ENCODE results near the gene MCM5. TPM values are rescaled to one million over a fixed set of nuclear protein-coding genes. Genes with fewer than 3 reads are reported as not detected.
A peak's percentile ranks its signal among the peaks of the same experiment; 100 is the strongest.

Gene MCM5
- polyA plus RNA-seq, 3 donors, result 23.4 to 39.8 (median 25.5) TPM

- Histone ChIP-seq H3K9ac (ENCODE audit: insufficient read depth, low read length, poor library complexity, severe bottlenecking) (peak overlapping the region; percentile 49), H3K4me2 (replicated peaks; ENCODE audit: extremely low read depth, low read length, poor library complexity, severe bottlenecking) (peak overlapping the region; percentile 62), H3K79me2 (ENCODE audit: insufficient read depth, low read length) (peaks cover 6% of the 10 kb centered on the region), H3K4me3 (replicated peaks in 1 of 3; ENCODE audit: low read depth in 2 of 3, low read length in 3 of 3) (peak overlapping the region in 1 of 3 experiments; percentile 66), H3K4me1 (ENCODE audit: control insufficient read depth in 1 of 2, insufficient read depth in 2 of 2, low read length in 2 of 2) (peaks cover 74 to 85% of the 10 kb centered on the region in 2 donors), H3K9me3 (replicated peaks in 1 of 2; ENCODE audit: control insufficient read depth in 1 of 2, insufficient read depth in 1 of 2, low read length in 2 of 2) (no peaks in the 10 kb centered on the region), H2AFZ (ENCODE audit: insufficient read depth, low read depth, low read length, poor library complexity, severe bottlenecking) (no peak overlapping the region), H3K36me3 (replicated peaks in 1 of 2; ENCODE audit: control insufficient read depth in 1 of 2, insufficient read depth in 2 of 2, low read length in 2 of 2) (no peaks in the 10 kb centered on the region), H3K27me3 (ENCODE audit: control insufficient read depth in 2 of 2, insufficient read depth in 2 of 2, low read length in 2 of 2) (no peaks in the 10 kb centered on the region), H3K27ac (ENCODE audit: low read depth in 1 of 2, low read length in 2 of 2) (peak overlapping the region; percentile 74 to 84), H4K20me1 (ENCODE audit: insufficient read depth, low read length) (peaks cover 6% of the 10 kb centered on the region)
- peak; percentile 98 to 100 (median 100) for DNase-seq
- Mint-ChIP-seq H3K9me3 (peaks cover 0 to 4% (median 0%) of the 10 kb centered on the region in 7 donors), H3K4me1 (peaks cover 68% of the 10 kb centered on the region), H3K27me3 (ENCODE audit: low read depth in 3 of 3) (peaks cover 0 to 3% (median under 1%) of the 10 kb centered on the region in 3 donors), H3K4me3 (peak overlapping the region; percentile 47 to 86), H3K27ac (peak overlapping the region; percentile 92 to 97 (median 96)), H3K36me3 (peaks cover 0 to 3% of the 10 kb centered on the region in 2 donors)
- intact Hi-C loops (cut with micrococcal nuclease), result loop anchor here (1.0 to 5.0 kb wide), 3 partner anchors 25 to 47 kb away; no protein-coding TSS in a partner anchor
- TF ChIP-seq, protein P1, sequence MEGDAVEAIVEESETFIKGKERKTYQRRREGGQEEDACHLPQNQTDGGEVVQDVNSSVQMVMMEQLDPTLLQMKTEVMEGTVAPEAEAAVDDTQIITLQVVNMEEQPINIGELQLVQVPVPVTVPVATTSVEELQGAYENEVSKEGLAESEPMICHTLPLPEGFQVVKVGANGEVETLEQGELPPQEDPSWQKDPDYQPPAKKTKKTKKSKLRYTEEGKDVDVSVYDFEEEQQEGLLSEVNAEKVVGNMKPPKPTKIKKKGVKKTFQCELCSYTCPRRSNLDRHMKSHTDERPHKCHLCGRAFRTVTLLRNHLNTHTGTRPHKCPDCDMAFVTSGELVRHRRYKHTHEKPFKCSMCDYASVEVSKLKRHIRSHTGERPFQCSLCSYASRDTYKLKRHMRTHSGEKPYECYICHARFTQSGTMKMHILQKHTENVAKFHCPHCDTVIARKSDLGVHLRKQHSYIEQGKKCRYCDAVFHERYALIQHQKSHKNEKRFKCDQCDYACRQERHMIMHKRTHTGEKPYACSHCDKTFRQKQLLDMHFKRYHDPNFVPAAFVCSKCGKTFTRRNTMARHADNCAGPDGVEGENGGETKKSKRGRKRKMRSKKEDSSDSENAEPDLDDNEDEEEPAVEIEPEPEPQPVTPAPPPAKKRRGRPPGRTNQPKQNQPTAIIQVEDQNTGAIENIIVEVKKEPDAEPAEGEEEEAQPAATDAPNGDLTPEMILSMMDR (IDR thresholded peaks at IDR 0.05), result no peak
- WGBS (ENCODE audit: insufficient coverage), result 0% methylated on average over 6 of the region's 17 CpGs
Measured at GRCh38 chr22:35376728-35377472, 23.0 kb upstream of the MCM5 start.

GRCh38 chr22:35377735-35378134 is 22.2 kb upstream of the MCM5 start:
- H3K9me3 Mint-ChIP-seq, result peaks cover 0 to 2% (median 0%) of the 10 kb centered on the region in 7 donors
- H3K27ac Mint-ChIP-seq, result peak overlapping the region; percentile 92 to 97 (median 96)
- Histone ChIP-seq H3K9me3 (replicated peaks in 1 of 2; ENCODE audit: control insufficient read depth in 1 of 2, insufficient read depth in 1 of 2, low read length in 2 of 2) (no peaks in the 10 kb centered on the region), H3K4me3 (replicated peaks in 1 of 3; ENCODE audit: low read depth in 2 of 3, low read length in 3 of 3) (peak overlapping the region in 1 of 3 experiments; percentile 66), H3K79me2 (ENCODE audit: insufficient read depth, low read length) (peaks cover 11% of the 10 kb centered on the region), H3K4me1 (ENCODE audit: control insufficient read depth in 1 of 2, insufficient read depth in 2 of 2, low read length in 2 of 2) (peaks cover 75 to 86% of the 10 kb centered on the region in 2 donors), H3K9ac (ENCODE audit: insufficient read depth, low read length, poor library complexity, severe bottlenecking) (peak overlapping the region; percentile 49), H4K20me1 (ENCODE audit: insufficient read depth, low read length) (peaks cover 10% of the 10 kb centered on the region), H3K27me3 (ENCODE audit: control insufficient read depth in 2 of 2, insufficient read depth in 2 of 2, low read length in 2 of 2) (no peaks in the 10 kb centered on the region), H3K4me2 (replicated peaks; ENCODE audit: extremely low read depth, low read length, poor library complexity, severe bottlenecking) (peak overlapping the region; percentile 62), H3K36me3 (replicated peaks in 1 of 2; ENCODE audit: control insufficient read depth in 1 of 2, insufficient read depth in 2 of 2, low read length in 2 of 2) (peaks cover 0 to under 1% of the 10 kb centered on the region in 2 donors), H3K27ac (ENCODE audit: low read depth in 1 of 2, low read length in 2 of 2) (peak overlapping the region; percentile 74 to 84), H2AFZ (ENCODE audit: insufficient read depth, low read depth, low read length, poor library complexity, severe bottlenecking) (no peak overlapping the region)
- peaks cover 0 to 7% (median 7%) of the 10 kb centered on the region in 3 donors for H3K27me3 Mint-ChIP-seq (ENCODE audit: low read depth in 3 of 3)
- WGBS (ENCODE audit: insufficient coverage), result 29% methylated on average over 3 of the region's 3 CpGs
- intact Hi-C loops (cut with micrococcal nuclease), result loop anchor here (1.0 to 5.0 kb wide), 3 partner anchors 25 to 47 kb away; no protein-coding TSS in a partner anchor
- H3K4me3 Mint-ChIP-seq, result peak overlapping the region in 1 of 2 donors; percentile 86
- H3K4me1 Mint-ChIP-seq, result peaks cover 71% of the 10 kb centered on the region
- peak; percentile 44 to 67 (median 63) for DNase-seq
- TF ChIP-seq, protein P1 (IDR thresholded peaks at IDR 0.05), result no peak
- H3K36me3 Mint-ChIP-seq, result peaks cover 1 to 6% of the 10 kb centered on the region in 2 donors
